GM12865 (cell line): ENCODE measurements around the gene TPT1.

Experiments
- DNase-seq: peaks from one replicate; pipeline ENCODE4 v3.0.0; 2010; ENCODE audit warnings: low read depth
- H3K4me3 ChIP-seq: 2 replicates; pipeline ENCODE4 v1.5.1; 2011; ENCODE audit warnings: mild to moderate bottlenecking, low read depth, low read length, control low read depth
- CTCF ChIP-seq: IDR thresholded peaks from 2 replicates; pipeline ENCODE4 v1.5.1; 2011; ENCODE audit warnings: low read length, control low read depth, low read depth, inconsistent platforms; ENCODE audit not compliant: insufficient read depth; ENCODE audit errors: missing control alignments

The TPT1 gene

GRCh38 chr13:45292176-45292575 lies 48.8 kb downstream of the TPT1 start:
- no peak overlapping the region for H3K4me3 ChIP-seq
- TF ChIP-seq CTCF, result no peak
- no peak for DNase-seq

GRCh38 chr13:45289936-45290563 lies 50.9 kb downstream of the TPT1 start:
- no peak overlapping the region for H3K4me3 ChIP-seq
- DNase-seq, result no peak
- TF ChIP-seq CTCF, result no peak
